Retinal pigment epithelial cell (primary cell): ENCODE results near the gene PVR.
A peak's percentile ranks its signal among the peaks of the same experiment; 100 is the strongest.

Experiments
- DNase-seq: peaks from one replicate; pipeline ENCODE4 v3.0.0-alpha.2; 2010; ENCODE audit warnings: low read depth
- H3K4me3 ChIP-seq: 2 replicates; pipeline ENCODE4 v1.5.1; 2011; ENCODE audit warnings: mild to moderate bottlenecking, low read length, control low read depth, moderate library complexity
- CTCF ChIP-seq: conservative IDR thresholded peaks from 2 replicates; pipeline ENCODE4 v1.5.1; 2011; ENCODE audit warnings: low read depth, low read length, control low read depth, inconsistent platforms

PVR gene

GRCh38 chr19:44689290-44690130, 45.8 kb downstream of the PVR start:
- TF ChIP-seq CTCF: peak; percentile 95
- DNase-seq: peak; percentile 21

GRCh38 chr19:44690131-44690440, 46.4 kb downstream of the PVR start:
- no peak overlapping the region for H3K4me3 ChIP-seq
- DNase-seq: no peak
- TF ChIP-seq CTCF: no peak

More at GRCh38 chr19:44689290-44690130, 45.8 kb downstream of the PVR start:
- no peak overlapping the region for H3K4me3 ChIP-seq

GRCh38 chr19:44692379-44692721, 48.6 kb downstream of the PVR start:
- TF ChIP-seq CTCF: no peak
- H3K4me3 ChIP-seq: no peak overlapping the region
- DNase-seq: peak; percentile 6

- peak; percentile 47 for TF ChIP-seq CTCF
- DNase-seq: no peak
- no peak overlapping the region for H3K4me3 ChIP-seq
These were observed 50.5 kb downstream of the PVR start for GRCh38 chr19:44694184-44694579.

- TF ChIP-seq CTCF: no peak
- H3K4me3 ChIP-seq: no peak overlapping the region
- DNase-seq: no peak
These were observed 53.4 kb downstream of the PVR start for GRCh38 chr19:44696939-44697669.

- no peak for DNase-seq
- H3K4me3 ChIP-seq: no peak overlapping the region
- TF ChIP-seq CTCF: no peak
These were observed 53.9 kb downstream of the PVR start for GRCh38 chr19:44697670-44698034.

GRCh38 chr19:44698492-44699201, 54.9 kb downstream of the PVR start, which contains the start of gene CEACAM16:
CEACAM16 (plus strand) TSS chr19:44699151; CDS start chr19:44701457, 2,306 bp downstream.
- TF ChIP-seq CTCF: no peak
- no peak for DNase-seq
- H3K4me3 ChIP-seq: no peak within 1 kb of the TSS
